SK-N-SH (cell line): ENCODE results near the gene C12orf42. TPM values are rescaled to one million over a fixed set of nuclear protein-coding genes. Genes with fewer than 3 reads are reported as not detected.

Experiments used
- CTCF ChIA-PET: fragments of 300-600, 350-600 bp; formaldehyde crosslinking; extraction: SDS; loops from one replicate; lab custom pipeline; 2021; lab: Yijun Ruan, JAX
- POLR2A ChIA-PET: fragments of 350-600 bp; sonication (Branson Sonifier 250); formaldehyde crosslinking; extraction: SDS; loops from one replicate; lab custom pipeline; 2020; ENCODE audit warnings: antibody characterized with exemption, inconsistent platforms; lab: Yijun Ruan, JAX
- DNase-seq: peaks from one replicate; pipeline ENCODE4 v3.0.0; 2012
- H2AFZ ChIP-seq: fragments of 200-600 bp; sonication (generic); 2 replicates; pipeline ENCODE4 v1.8.1; 2016; ENCODE audit warnings: antibody characterized with exemption, mild to moderate bottlenecking, low read depth
- H3F3A ChIP-seq: fragments of 200-600 bp; sonication (generic); replicated peaks from 2 replicates; pipeline ENCODE3; 2016; ENCODE audit warnings: antibody characterized with exemption, mild to moderate bottlenecking; ENCODE audit not compliant: insufficient read depth
- H3K27ac ChIP-seq, 2 experiments: fragments of 200-500 bp in 1 of 2; fragments of 200-600 bp in 1 of 2; sonication (Bioruptor generic) in 1 of 2; sonication (generic), shearing (Covaris generic) in 1 of 2; 2 replicates each; pipeline versions ENCODE4 v1.5.1 to v1.6.1; 2014 to 2016; ENCODE audit warnings: low read depth in 2 of 2, inconsistent platforms in 1 of 2, low read length in 1 of 2, mild to moderate bottlenecking in 1 of 2, mixed read lengths in 1 of 2
- H3K27me3 ChIP-seq: fragments of 200-600 bp; sonication (generic), shearing (Covaris generic); 2 replicates; pipeline ENCODE4 v1.6.1; 2016; ENCODE audit warnings: mixed run types; ENCODE audit not compliant: insufficient read depth
- H3K36me3 ChIP-seq, 2 experiments: fragments of 200-500 bp in 1 of 2; fragments of 200-600 bp in 1 of 2; sonication (Bioruptor generic) in 1 of 2; sonication (generic) in 1 of 2; replicated peaks in 1 of 2; 2 replicates each; pipeline versions ENCODE3 to v1.5.1; 2014 to 2016; ENCODE audit warnings: low read length in 1 of 2, mild to moderate bottlenecking in 1 of 2; ENCODE audit not compliant: insufficient read depth in 2 of 2, control insufficient read depth in 1 of 2
- H3K4me1 ChIP-seq, 2 experiments: fragments of 200-500 bp in 1 of 2; fragments of 200-600 bp in 1 of 2; sonication (Bioruptor generic) in 1 of 2; sonication (generic), shearing (Covaris generic) in 1 of 2; 2 replicates each; pipeline versions ENCODE4 v1.5.1 to v1.6.1; 2014 to 2016; ENCODE audit warnings: low read depth in 1 of 2, low read length in 1 of 2, mixed run types in 1 of 2; ENCODE audit not compliant: insufficient read depth in 2 of 2, control insufficient read depth in 1 of 2
- H3K4me2 ChIP-seq: fragments of 200-600 bp; sonication (generic), shearing (Covaris generic); 2 replicates; pipeline ENCODE4 v1.6.1; 2017; ENCODE audit warnings: mixed run types
- H3K4me3 ChIP-seq, 2 experiments: fragments of 200-500 bp in 1 of 2; fragments of 200-600 bp in 1 of 2; sonication (Bioruptor generic) in 1 of 2; sonication (generic), shearing (Covaris generic) in 1 of 2; 2 replicates each; pipeline versions ENCODE4 v1.5.1 to v1.8.1; 2014 to 2016; ENCODE audit warnings: low read depth in 2 of 2, inconsistent platforms in 1 of 2, low read length in 1 of 2, mild to moderate bottlenecking in 1 of 2, mixed read lengths in 1 of 2, moderate library complexity in 1 of 2
- H3K79me2 ChIP-seq: fragments of 200-600 bp; sonication (generic); 2 replicates; pipeline ENCODE4 v1.8.1; 2017; ENCODE audit warnings: mild to moderate bottlenecking; ENCODE audit not compliant: insufficient read depth
- H3K9ac ChIP-seq: fragments of 200-600 bp; sonication (generic); 2 replicates; pipeline ENCODE4 v1.6.1; 2017; ENCODE audit warnings: mixed run types
- H3K9me2 ChIP-seq: fragments of 200-600 bp; sonication (generic); 2 replicates; pipeline ENCODE4 v1.6.1; 2017; ENCODE audit warnings: mixed run types
- H3K9me3 ChIP-seq: fragments of 200-600 bp; sonication (generic); 2 replicates; pipeline ENCODE4 v1.6.1; 2017; ENCODE audit warnings: mixed run types, mild to moderate bottlenecking, moderate library complexity
- H4K20me1 ChIP-seq: fragments of 200-600 bp; sonication (generic); 2 replicates; pipeline ENCODE4 v1.6.1; 2017; ENCODE audit warnings: mild to moderate bottlenecking, mixed run types; ENCODE audit not compliant: insufficient read depth
- FOSL2 ChIP-seq: IDR thresholded peaks from 2 replicates; pipeline ENCODE4 v1.4.0; 2012; ENCODE audit warnings: low read depth, mild to moderate bottlenecking, moderate library complexity, borderline replicate concordance
- FOXJ3 ChIP-seq: sonication (generic); formaldehyde crosslinking; IDR thresholded peaks from 2 replicates; pipeline ENCODE4 v1.5.1; 2020; ENCODE audit warnings: mild to moderate bottlenecking, missing genetic modification reagents
- GATA2 ChIP-seq: sonication (generic); formaldehyde crosslinking; IDR thresholded peaks from 2 replicates; pipeline ENCODE4 v1.5.0; 2020; ENCODE audit warnings: mild to moderate bottlenecking, missing genetic modification reagents
- JUND ChIP-seq: IDR thresholded peaks from 2 replicates; pipeline ENCODE4 v1.4.0; 2012
- MAX ChIP-seq: IDR thresholded peaks from 2 replicates; pipeline ENCODE4 v1.4.0; 2012; ENCODE audit warnings: low read depth
- MXI1 ChIP-seq: IDR thresholded peaks from 2 replicates; pipeline ENCODE4 v1.6.1; 2012; ENCODE audit warnings: mild to moderate bottlenecking, low read depth, low read length, improper control_type of control experiment
- NRF1 ChIP-seq: IDR thresholded peaks from 2 replicates; pipeline ENCODE4 v1.6.1; 2012; ENCODE audit warnings: low read depth, mild to moderate bottlenecking, low read length
- RFX5 ChIP-seq: IDR thresholded peaks from 2 replicates; pipeline ENCODE4 v1.6.1; 2012; ENCODE audit warnings: mild to moderate bottlenecking, improper control_type of control experiment, low read length
- RXRA ChIP-seq: IDR thresholded peaks from 2 replicates; pipeline ENCODE4 v1.4.0; 2012; ENCODE audit warnings: low read depth, mild to moderate bottlenecking, borderline replicate concordance
- TAF1 ChIP-seq: IDR thresholded peaks from 2 replicates; pipeline ENCODE4 v1.6.1; 2012; ENCODE audit warnings: low read depth, mild to moderate bottlenecking, low read length, moderate library complexity, borderline replicate concordance
- TCF12 ChIP-seq: IDR thresholded peaks from 2 replicates; pipeline ENCODE4 v1.4.0; 2012
- WGBS: methylation state at CpG from one replicate; pipeline ENCODE4 v1.1.6; 2017; ENCODE audit warnings: low lambda C conversion rate; 5-methylcytosine and 5-hydroxymethylcytosine counted together
- polyA plus RNA-seq, 3 experiments: library from polyadenylated mRNA; depleted of rRNA; stranded (reverse); fragments of >200 nt; gene quantifications; 2 replicates each; pipeline ENCODE4 v1.2.3, GENCODE V29; 2012
- TF ChIP-seq, protein P1 (sequence below): fragments of 200-600 bp; sonication (generic); IDR thresholded peaks from 2 replicates; pipeline ENCODE4 v1.6.1; 2017; ENCODE audit warnings: antibody characterized with exemption, mild to moderate bottlenecking, moderate library complexity
- TF ChIP-seq, protein P2 (sequence below): fragments of 150-350 bp; IDR thresholded peaks from 2 replicates; pipeline ENCODE4 v1.6.1; 2016; ENCODE audit warnings: mild to moderate bottlenecking, low read depth, low read length
- TF ChIP-seq, protein P3 (sequence below): fragments of 150-350 bp; IDR thresholded peaks from 2 replicates; pipeline ENCODE4 v1.6.1; 2017; ENCODE audit warnings: antibody characterized with exemption, low read length, low read depth, borderline replicate concordance

Gene C12orf42
- polyA plus RNA-seq, 1 of the 3 experiments (the other 2 are of a cell fraction) = not detected

DNA sequence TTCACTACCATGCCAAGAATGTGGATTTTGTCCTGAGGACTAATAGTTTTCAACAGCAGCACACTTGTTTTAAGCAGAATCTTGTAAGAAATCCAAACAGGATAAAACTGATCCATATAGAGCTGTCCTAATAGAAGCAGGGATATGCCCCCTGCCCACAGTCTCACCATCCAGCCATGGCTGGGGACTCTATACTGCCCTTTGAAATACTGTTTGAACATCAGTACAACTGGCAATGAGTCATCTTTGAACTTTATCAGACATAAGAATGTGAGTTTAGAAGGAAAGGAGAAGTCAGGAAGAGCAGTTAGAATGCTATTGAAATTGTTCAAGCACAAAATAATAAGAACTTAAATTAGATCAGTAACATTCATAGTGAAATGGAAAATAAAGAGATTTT lies 3.8 kb upstream of the C12orf42 start:
- Histone ChIP-seq H3K4me2 (no peak overlapping the region), H3K9ac (no peak overlapping the region), H3K27me3 (no peaks in the 10 kb centered on the region), H3K4me3 (no peak overlapping the region), H3K79me2 (no peaks in the 10 kb centered on the region), H4K20me1 (no peaks in the 10 kb centered on the region), H3K9me2 (no peaks in the 10 kb centered on the region), H3K36me3 (no peaks in the 10 kb centered on the region), H2AFZ (no peak overlapping the region), H3K4me1 (peaks cover 0 to 7% of the 10 kb centered on the region in 2 experiments; a peak in 1 of 4 replicates), H3K9me3 (no peaks in the 10 kb centered on the region), H3K27ac (no peak overlapping the region), H3F3A (no peaks in the 10 kb centered on the region)
- CTCF ChIA-PET = interaction anchor here (1.3 kb wide), 1 partner anchor 688 kb away, joined by 3 read pairs; no protein-coding TSS in a partner anchor
- TF ChIP-seq TAF1 (no peak), MAX (no peak), GATA2 (CRISPR knock-in tag) (no peak), NRF1 (no peak), FOXJ3 (CRISPR knock-in tag) (no peak), TCF12 (no peak)
- POLR2A ChIA-PET = no interaction called here
- no peak for DNase-seq

GRCh38 chr12:103498990-103499389 lies 3.2 kb upstream of the C12orf42 start:
- 46% methylated on average over 2 of the region's 2 CpGs for WGBS
- no peak overlapping the region for H3K4me3 ChIP-seq
- POLR2A ChIA-PET = no interaction called here

More at GRCh38 chr12:103498990-103499389, 3.2 kb upstream of the C12orf42 start:
- Histone ChIP-seq H3K27ac (no peak overlapping the region), H3K79me2 (no peaks in the 10 kb centered on the region), H3K9ac (no peak overlapping the region), H3K27me3 (no peaks in the 10 kb centered on the region), H3F3A (no peaks in the 10 kb centered on the region), H2AFZ (no peak overlapping the region), H3K4me1 (peaks cover 0 to 7% of the 10 kb centered on the region in 2 experiments; a peak in 1 of 4 replicates), H4K20me1 (no peaks in the 10 kb centered on the region), H3K36me3 (no peaks in the 10 kb centered on the region), H3K9me3 (no peaks in the 10 kb centered on the region), H3K4me2 (no peak overlapping the region), H3K9me2 (no peaks in the 10 kb centered on the region)
- CTCF ChIA-PET = no interaction called here
- TF ChIP-seq, protein P1, sequence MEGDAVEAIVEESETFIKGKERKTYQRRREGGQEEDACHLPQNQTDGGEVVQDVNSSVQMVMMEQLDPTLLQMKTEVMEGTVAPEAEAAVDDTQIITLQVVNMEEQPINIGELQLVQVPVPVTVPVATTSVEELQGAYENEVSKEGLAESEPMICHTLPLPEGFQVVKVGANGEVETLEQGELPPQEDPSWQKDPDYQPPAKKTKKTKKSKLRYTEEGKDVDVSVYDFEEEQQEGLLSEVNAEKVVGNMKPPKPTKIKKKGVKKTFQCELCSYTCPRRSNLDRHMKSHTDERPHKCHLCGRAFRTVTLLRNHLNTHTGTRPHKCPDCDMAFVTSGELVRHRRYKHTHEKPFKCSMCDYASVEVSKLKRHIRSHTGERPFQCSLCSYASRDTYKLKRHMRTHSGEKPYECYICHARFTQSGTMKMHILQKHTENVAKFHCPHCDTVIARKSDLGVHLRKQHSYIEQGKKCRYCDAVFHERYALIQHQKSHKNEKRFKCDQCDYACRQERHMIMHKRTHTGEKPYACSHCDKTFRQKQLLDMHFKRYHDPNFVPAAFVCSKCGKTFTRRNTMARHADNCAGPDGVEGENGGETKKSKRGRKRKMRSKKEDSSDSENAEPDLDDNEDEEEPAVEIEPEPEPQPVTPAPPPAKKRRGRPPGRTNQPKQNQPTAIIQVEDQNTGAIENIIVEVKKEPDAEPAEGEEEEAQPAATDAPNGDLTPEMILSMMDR = no peak
- TF ChIP-seq JUND (no peak), RFX5 (no peak), RXRA (no peak), FOSL2 (no peak), TAF1 (no peak), MAX (no peak), MXI1 (no peak), NRF1 (no peak)
- TF ChIP-seq, protein P2, sequence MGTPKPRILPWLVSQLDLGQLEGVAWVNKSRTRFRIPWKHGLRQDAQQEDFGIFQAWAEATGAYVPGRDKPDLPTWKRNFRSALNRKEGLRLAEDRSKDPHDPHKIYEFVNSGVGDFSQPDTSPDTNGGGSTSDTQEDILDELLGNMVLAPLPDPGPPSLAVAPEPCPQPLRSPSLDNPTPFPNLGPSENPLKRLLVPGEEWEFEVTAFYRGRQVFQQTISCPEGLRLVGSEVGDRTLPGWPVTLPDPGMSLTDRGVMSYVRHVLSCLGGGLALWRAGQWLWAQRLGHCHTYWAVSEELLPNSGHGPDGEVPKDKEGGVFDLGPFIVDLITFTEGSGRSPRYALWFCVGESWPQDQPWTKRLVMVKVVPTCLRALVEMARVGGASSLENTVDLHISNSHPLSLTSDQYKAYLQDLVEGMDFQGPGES = no peak
- TF ChIP-seq, protein P3, sequence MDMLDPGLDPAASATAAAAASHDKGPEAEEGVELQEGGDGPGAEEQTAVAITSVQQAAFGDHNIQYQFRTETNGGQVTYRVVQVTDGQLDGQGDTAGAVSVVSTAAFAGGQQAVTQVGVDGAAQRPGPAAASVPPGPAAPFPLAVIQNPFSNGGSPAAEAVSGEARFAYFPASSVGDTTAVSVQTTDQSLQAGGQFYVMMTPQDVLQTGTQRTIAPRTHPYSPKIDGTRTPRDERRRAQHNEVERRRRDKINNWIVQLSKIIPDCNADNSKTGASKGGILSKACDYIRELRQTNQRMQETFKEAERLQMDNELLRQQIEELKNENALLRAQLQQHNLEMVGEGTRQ = no peak
- no peak for DNase-seq
